Hippocampal formation (tissue), 2 donors: ENCODE results near the gene MSRB1.
"Not testable (repeated sequence)": the region's sequence is repeated elsewhere in the genome, so short reads cannot be mapped to it uniquely, and the experiment has no call there.

ENCODE experiments used
- DNase-seq, 2 donors: peaks; one replicate each; lab custom pipeline; 2025; lab: John Stamatoyannopoulos, UW

Gene MSRB1

DNA sequence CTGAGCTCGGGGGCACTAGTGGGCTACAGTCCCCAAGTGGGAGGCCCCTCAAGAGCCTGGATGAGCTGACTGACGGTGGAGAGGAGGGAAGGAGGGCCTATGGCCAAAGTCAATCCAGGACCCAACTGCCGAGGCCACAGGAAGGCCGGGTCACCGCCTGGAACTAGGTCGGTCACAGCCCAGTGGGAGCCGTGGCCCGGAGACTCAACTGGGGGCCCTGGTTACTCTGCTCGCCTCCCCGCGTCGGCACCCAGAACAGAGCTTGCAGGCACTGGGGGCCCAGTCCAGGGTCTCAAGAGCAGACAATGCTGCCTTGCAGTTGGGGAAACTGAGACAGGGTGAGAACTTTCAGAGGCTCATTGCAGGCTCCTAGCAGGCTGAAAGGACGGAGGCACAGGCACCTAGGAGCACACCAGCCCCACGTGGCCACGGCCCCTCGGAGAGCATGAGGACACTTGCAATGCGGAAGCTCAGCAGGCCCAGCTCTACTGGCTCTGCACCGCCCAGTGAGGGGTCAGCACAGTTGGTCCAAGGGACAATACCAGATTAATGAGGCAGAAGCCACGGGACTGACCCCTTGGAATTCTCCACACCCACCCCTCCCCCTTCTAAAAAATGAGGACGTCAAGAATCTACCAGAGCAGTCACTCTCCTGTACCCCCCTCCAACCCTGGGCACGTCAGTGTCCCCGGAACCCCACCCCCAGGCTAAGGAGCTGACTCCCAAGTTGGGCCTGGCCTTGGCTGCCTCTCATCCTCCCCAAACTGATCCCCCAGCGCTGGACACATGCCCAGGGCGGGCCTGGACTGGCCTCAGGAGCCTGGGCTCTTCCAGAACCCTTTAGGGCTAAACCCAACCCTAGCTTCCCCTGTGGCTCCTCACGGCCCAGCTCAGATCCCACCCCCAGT is 27.0 kb downstream of the MSRB1 start:
- DNase-seq: no peak

DNA sequence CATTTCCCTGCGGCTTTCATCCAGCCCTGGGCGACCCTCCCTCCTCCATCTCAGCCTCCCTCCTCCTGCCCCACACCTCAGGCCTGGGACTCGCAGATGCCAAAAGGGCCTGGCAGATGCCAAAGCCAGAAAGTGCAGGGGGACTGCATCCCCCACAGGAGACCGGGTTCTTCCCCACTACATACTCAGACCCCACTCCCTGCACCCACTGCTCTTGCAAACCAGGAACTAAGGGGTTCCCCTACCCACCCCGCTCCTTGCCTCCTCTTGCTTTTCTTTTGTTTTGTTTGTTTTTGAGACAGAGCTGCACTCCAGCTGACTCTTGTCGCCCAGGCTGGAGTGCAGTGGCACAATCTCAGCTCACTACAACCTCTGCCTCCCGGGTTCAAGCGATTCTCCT is 28.0 kb downstream of the MSRB1 start:
- DNase-seq: no peak

DNA sequence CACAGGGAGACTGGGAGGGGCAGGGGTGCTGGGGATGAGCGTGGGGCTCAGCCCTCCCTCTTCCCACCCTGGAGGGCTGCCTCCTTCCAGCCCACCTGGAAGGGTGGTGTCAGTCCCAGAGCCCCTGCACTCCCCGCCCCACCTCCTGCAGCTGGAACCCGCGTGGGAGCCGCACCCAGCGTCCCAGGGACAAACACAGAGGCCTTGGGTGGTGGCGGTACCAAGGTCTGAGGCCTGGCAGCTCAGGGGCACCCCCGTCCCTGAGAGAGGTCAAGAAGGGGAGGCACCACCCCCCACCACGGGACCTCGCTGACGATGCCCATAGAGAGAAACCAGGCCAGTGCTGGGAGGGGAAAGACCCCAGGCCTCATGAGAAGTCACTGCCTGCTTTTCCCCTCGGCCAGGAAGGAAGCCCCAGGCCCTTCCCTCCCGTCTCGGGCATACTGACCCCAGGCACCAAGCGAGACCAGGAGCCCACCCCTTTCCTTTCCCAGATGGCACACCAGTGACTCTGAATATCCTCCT is 28.9 kb downstream of the MSRB1 start:
- DNase-seq: no peak

DNA sequence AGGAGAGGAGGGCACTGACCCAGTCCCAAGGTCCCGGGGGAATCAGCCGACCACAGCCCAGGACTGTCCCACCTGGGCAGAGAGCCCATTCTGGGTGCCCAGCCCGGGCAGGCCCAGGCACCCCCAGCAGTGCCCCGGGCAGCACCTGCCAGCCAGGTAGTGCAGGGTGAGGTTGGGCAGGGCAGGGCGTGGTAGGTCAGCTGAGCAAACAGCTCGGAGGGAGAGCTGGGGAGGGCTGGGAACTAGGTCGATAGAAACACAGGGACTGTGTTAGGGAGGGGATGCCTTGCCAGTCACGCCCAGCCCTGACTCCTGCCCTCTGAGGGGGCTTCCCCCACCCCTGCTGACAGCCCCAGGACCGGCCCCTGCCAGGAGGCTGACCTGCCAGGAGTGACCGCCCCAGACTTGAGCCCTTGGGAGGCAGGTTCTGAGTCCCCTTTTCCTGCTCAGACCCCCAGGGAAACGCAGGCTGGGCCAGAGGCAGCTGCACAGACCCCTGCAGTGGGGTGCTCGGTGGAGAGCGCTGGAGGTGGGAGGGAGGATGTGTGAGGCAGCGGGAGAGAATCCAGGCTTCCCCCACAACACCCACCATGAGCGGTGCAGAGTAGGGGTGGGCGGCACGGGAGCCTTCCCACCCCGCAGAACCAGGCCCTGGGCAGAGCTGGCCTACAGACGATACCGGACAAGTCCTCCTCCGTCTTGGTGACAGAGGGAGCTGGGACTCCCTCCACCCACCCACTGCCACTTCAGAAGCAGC is 29.5 kb downstream of the MSRB1 start:
- DNase-seq: no peak

DNA sequence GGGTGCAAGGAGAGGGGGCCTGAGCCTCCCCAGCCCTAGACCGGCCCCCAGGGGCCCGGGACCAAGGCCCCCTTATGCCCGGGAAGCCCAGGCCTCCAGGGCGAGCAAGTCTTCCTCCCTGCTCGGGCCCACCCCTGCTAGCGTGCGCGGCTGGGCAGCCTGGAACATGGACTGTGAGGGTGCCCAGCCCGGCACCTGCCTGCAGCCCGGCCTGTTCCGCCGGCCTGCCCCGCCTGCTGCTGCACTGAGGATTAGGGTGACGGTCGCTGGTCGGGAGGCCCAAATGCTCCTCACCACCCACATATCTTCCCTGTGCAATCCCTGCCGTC is 30.8 kb downstream of the MSRB1 start:
- DNase-seq: no peak

DNA sequence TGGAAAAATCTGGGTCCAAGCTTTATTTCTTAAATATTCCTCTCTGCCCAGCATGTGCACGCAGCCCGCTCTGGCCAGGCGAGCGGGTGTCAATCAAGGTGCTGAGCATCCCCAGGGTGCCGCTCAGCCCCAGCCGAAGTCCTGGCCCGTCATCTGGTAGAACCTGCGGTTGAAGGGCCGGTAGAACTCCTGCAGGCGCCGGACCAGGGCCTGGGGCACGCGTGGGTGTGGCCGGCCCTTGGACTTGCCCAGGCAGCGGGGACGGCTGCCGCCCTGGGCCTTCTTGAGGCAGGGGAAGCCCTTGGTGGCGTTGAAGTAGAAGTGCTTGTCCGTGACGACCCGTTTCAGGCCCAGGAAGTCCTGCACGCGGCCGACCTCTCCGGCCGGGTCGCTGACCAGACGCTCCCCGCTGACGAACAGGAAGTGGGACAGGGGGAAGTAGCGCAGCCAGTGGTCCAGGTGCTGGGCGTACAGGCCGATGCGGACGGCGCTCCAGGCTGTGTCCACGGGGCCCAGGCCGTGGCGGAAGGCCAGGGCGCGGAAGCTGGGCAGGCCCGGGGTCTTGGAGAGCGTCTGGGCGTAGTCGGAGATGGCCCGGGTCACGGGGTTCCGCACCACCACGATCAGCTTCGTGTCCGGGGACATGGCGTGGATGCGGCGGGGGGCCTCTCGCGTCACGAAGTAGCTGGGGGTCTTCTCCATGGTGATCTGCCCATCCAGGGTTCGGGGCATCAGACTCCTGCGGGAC is 31.4 kb downstream of the MSRB1 start:
- DNase-seq: no peak

DNA sequence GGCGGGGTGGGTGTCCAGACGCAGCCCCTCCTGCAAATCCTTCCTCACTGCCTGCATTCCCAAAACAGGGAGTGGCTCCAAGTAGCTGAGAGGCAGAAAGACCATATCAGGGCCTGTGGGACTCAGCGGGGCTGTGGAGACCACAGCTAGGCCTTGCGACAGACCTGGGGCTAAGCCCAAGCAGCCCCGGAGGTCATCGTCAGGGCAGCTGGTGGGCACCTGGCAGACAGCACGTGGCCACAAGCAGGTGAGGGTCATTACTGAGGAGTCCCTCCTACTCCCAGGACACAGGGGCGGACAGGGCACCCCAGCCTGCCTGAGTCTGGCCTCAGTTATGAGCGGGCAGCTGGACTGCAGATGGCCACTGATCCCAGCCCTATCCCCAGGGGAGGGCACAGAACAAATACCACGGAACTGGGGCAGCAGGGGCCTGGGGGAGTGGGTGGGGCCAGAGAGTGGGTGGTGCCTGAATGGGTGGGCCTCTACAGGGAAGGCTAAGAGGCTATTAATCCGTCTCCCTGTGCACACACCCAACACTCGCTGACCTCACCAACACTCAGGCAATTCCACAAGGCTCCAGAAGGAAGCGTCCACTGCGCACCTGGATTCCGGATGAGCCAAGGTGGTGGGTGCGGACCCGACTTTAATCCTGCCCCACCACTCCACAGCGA is 33.3 kb downstream of the MSRB1 start:
- no peak for DNase-seq

DNA sequence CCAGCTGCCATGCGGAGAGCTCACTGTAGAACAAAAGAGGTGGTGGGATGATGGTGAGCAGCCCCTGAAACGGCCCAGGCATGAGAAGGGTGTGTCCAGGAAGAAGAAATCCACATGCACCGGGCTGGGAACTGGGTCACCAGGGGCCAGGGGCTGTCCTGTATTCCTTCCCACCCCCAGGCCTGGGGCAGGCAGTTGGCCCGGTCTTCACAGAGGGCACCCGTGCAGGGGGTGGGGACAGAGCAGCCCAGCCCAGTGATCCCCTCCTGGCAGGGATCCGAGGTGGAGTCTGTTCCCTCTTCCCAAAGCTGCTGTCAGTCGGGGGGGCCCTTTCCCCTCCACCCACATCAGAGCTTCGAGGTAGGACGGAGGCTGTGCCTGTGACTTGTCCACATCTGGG is 34.0 kb downstream of the MSRB1 start:
- DNase-seq: no peak

DNA sequence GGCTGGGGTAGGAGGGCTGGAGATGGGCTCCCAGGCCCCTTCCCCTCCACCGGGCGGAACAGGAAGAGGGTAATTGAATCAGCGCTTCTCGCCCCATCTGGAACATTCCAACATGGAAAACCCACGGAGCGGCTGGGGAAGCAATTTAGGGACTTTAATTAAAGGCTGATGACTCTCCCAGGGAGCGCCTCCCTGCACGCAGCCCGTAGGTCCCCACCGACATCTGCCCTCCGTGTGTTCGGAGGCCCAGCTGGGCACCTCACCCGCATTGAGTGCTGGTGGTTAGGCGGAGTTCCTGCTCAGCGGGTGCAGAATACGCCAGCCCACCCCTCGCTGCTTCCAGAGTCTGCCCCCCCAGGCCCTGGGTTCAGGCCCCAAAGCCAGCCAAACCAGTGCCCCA is 34.8 kb downstream of the MSRB1 start:
- DNase-seq: no peak

DNA sequence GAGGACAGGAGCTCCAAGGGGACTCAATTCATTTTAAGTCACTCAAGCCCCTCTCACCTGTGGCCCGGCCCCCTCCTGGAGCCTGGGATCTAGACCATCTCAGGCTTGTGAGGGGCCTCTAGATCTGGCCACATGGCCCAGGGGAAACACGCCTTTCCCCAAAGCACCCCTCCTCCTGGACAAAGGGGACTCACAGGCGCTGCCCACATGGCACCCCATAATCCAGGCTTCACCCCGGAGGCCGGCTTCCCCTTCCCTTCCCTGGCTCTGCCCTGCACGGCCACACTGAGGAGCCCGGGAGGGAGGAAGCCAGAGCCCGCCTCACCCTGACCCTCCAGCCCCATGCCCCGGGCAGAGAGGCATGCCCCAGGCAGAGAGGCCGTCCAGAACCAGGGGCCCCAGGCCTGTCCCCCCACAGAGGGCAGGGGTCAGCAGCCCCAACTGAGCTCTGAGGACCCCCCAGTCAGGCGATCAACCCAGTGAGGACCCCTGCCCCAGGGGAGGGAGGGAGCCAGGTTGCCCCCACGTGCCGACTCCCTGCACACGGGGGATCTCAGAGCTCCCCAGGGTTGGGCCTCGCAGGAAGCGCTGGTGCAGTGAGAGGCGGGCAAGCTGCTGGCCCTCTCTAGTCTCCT is 35.7 kb downstream of the MSRB1 start:
- no peak for DNase-seq

DNA sequence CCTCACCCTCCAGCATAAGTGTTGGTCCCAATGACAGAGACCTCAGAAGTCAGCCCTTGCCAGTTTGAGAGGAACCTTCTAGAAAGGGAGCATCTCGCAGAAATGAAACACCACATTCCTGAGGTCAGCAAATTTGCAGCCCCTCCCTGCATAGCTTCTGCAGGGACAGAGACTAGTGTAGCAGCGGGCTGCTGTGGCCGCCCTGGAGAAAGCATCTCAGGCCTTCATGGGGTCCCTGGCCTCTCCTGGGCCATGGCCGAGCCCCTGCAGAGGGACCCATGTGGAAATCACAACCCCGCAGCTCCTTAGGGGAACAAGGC is 36.2 kb downstream of the MSRB1 start:
- DNase-seq: no peak

GRCh38 chr16:1906055-1906845 is 36.7 kb downstream of the MSRB1 start:
- no peak for DNase-seq

DNA sequence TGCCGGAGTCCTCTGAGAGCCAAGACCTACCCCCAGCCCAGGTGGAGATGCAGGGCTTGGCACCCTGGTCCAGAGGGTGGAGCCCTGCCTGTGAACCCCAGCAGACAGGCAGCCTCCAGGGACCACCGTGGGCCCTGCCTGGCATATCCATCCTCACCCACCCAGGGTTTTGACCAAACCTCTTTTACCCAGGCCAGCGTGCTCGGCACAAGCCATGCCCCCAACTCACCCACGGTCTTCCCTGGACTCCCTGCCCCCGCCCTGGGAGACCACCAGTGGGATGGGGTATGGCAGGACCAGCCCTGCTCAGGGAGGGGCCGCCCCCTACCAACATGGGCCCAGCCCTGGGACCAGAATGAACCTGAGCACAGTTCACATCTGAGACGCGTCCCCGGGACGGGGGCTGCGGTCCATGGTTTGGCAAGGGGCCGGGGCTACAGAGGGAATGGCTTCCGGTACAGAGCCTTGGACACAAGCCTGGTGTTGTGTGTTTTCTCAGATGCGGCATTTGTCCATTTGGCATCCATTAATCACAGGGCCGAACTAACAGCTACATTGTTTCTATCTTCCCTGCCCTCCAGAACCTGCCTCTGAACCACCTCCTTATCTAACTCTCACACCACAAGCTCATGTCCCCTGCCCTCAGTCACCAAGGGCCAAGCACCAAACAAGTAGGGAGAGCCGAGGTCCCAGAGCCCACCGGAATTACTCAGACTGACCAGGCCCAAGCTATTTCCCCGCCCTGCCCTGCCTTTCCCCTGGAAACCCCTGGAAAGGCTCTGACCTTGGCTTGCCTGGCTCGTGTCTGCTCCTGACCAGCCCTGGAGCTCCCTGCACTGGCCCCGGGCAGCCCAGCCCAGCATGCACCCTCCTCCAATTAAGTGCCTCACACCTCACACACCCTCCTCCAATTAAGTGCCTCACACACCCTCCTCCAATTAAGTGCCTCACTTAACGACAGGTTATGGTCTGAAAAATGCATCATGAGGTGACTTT is 38.9 kb downstream of the MSRB1 start:
- no peak for DNase-seq

- DNase-seq: no peak
Observed at GRCh38 chr16:1903220-1903574, 39.8 kb downstream of the MSRB1 start.

- no peak for DNase-seq
Observed at GRCh38 chr16:1902547-1903219, 40.3 kb downstream of the MSRB1 start.

DNA sequence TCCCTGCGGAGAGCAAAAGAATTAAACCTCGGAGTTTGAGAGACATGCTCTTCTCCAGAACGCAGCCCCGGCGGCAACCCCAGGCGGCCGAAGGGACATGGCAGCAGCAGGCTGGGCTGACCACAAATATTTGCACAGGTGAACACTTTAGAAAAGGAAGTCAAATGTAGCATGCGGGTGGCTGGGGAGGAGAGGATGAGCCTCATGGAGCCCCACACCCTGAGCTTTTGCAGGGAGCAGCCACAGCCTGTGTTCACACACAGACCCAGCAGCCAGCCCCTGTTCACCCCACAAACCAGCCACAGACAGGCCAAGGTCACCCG is 42.6 kb downstream of the MSRB1 start:
- DNase-seq: no peak

DNA sequence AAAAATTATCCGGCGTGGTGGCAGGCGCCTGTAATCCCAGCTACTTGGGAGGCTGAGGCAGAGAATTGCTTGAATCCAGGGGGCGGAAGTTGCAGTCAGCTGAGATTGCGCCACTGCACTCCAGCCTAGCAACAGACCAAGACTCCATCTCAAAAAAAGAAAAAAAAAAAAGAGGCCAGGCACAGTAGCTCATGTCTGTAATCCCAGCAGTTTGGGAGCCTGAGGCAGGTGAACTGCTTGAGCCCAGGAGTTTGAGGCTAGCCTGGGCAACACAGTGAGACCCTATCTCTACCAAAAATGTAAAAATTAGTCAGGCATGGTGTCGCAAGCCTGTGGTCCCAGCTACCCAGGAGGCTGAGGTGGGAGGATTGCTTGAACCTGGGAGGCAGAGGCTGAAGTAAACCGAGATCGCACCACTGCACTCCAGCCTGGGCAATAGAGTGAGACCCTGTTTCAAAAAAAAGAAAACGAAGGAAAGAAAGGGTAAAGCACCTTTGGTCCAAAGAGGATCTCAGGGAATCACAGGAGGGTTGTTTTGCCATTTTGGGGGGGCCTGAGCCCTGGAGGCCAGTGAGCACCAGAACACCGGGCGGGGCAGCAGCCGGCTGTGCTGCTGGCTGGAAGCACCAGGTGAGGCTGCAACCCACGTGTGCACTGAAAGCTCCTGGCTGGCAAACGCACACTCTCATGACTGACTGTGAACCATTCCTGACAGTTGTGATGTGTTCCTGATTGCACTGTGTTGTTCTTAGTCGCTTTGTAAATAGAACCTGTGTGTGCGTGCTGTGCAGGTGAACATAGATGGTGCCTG is 43.2 kb downstream of the MSRB1 start:
- DNase-seq: no peak

GRCh38 chr16:1897692-1898091 is 45.3 kb downstream of the MSRB1 start:
- not testable (repeated sequence) for DNase-seq
